ENCODE measurements around the gene PLEK2. TPM values are rescaled to one million over a fixed set of nuclear protein-coding genes. Genes with fewer than 3 reads are reported as not detected.
A peak's percentile ranks its signal among the peaks of the same experiment; 100 is the strongest.
"Not testable (repeated sequence)": the region's sequence is repeated elsewhere in the genome, so short reads cannot be mapped to it uniquely, and the experiment has no call there.

Gene PLEK2
- total RNA-seq, 2 experiments from 2014 or later: 0.43 TPM; not detected in 1

GRCh38 chr14:67359775-67360469, 52.0 kb downstream of the PLEK2 start, which contains the start of the genes ATP6V1D and EIF2S1:
Gene ATP6V1D (minus strand): TSS chr14:67359804. CDS start chr14:67359698, 106 bp downstream.
Gene EIF2S1 (plus strand): TSS chr14:67360328. CDS start chr14:67364768, 4,440 bp downstream.
- Mint-ChIP-seq H3K27ac (peak within 1 kb of the TSS; percentile 97), H3K27me3 (no peaks in the 10 kb centered on the region), H3K9me3 (no peaks in the 10 kb centered on the region), H3K4me3 (peak within 1 kb of the TSS; percentile 99), H3K4me1 (peaks cover 65% of the 10 kb centered on the region), H3K36me3 (ENCODE audit: low read depth) (peaks cover 27% of the 10 kb centered on the region)
- DNase-seq: peak; percentile 100
- POLR2A ChIA-PET: interaction anchor here (0.5 to 2.1 kb wide), 25 partner anchors 10 to 853 kb away, joined by 3 to 11 read pairs (median 4); partner anchors contain the start of genes GPHN, PIGH, RDH11 and ZFYVE26
- CTCF ChIA-PET: interaction anchor here (0.6 to 1.9 kb wide), 36 partner anchors 9 to 1000 kb away, joined by 3 to 15 read pairs (median 4); partner anchors contain the start of genes ARG2, GPHN, PALS1 and PIGH

GRCh38 chr14:67358924-67359774, 52.8 kb downstream of the PLEK2 start:
- no peak for DNase-seq
- ChIA-PET POLR2A (interaction anchor here (0.6 to 2.1 kb wide), 23 partner anchors 9 to 852 kb away, joined by 3 to 11 read pairs (median 5); partner anchors contain the start of genes GPHN, PIGH, RDH11 and ZFYVE26), CTCF (interaction anchor here (0.6 to 1.9 kb wide), 36 partner anchors 9 to 999 kb away, joined by 3 to 15 read pairs (median 4); partner anchors contain the start of genes ARG2, GPHN, PALS1 and PIGH)
- peak overlapping the region; percentile 97 for H3K27ac Mint-ChIP-seq
- H3K4me3 Mint-ChIP-seq: peak overlapping the region; percentile 99
- H3K27me3 Mint-ChIP-seq: no peaks in the 10 kb centered on the region
- H3K4me1 Mint-ChIP-seq: peaks cover 58% of the 10 kb centered on the region
- H3K9me3 Mint-ChIP-seq: no peaks in the 10 kb centered on the region
- peaks cover 20% of the 10 kb centered on the region for H3K36me3 Mint-ChIP-seq (ENCODE audit: low read depth)

GRCh38 chr14:67357969-67358354, 54.0 kb downstream of the PLEK2 start:
- Mint-ChIP-seq H3K4me3 (peak overlapping the region; percentile 99), H3K36me3 (ENCODE audit: low read depth) (peaks cover 15% of the 10 kb centered on the region), H3K4me1 (peaks cover 48% of the 10 kb centered on the region), H3K27ac (no peak overlapping the region), H3K27me3 (no peaks in the 10 kb centered on the region), H3K9me3 (no peaks in the 10 kb centered on the region)
- CTCF ChIA-PET: no interaction called here
- POLR2A ChIA-PET: no interaction called here
- DNase-seq: no peak

GRCh38 chr14:67357186-67357968, 54.6 kb downstream of the PLEK2 start:
- H3K27ac Mint-ChIP-seq: no peak overlapping the region

GRCh38 chr14:67352055-67352454, 59.9 kb downstream of the PLEK2 start:
- Mint-ChIP-seq H3K27me3 (no peaks in the 10 kb centered on the region), H3K36me3 (ENCODE audit: low read depth) (peaks cover 21% of the 10 kb centered on the region), H3K27ac (no peak overlapping the region), H3K4me3 (no peak overlapping the region), H3K9me3 (no peaks in the 10 kb centered on the region), H3K4me1 (peaks cover 11% of the 10 kb centered on the region)
- POLR2A ChIA-PET: no interaction called here
- CTCF ChIA-PET: interaction anchor here (4.0 kb wide), 1 partner anchor 8 kb away, joined by 15 read pairs; the partner anchor contains the start of genes ATP6V1D and EIF2S1
- no peak for DNase-seq

More at GRCh38 chr14:67357186-67357968, 54.6 kb downstream of the PLEK2 start:
- no peak for DNase-seq
- Mint-ChIP-seq H3K4me1 (peaks cover 43% of the 10 kb centered on the region), H3K36me3 (ENCODE audit: low read depth) (peaks cover 14% of the 10 kb centered on the region), H3K27me3 (no peaks in the 10 kb centered on the region), H3K9me3 (no peaks in the 10 kb centered on the region), H3K4me3 (peak overlapping the region; percentile 99)
- ChIA-PET CTCF (no interaction called here), POLR2A (no interaction called here)

- H3K27ac Mint-ChIP-seq: no peak overlapping the region
- DNase-seq: no peak
- peaks cover 11% of the 10 kb centered on the region for H3K4me1 Mint-ChIP-seq
- POLR2A ChIA-PET: no interaction called here
- no peaks in the 10 kb centered on the region for H3K27me3 Mint-ChIP-seq
- H3K4me3 Mint-ChIP-seq: no peak overlapping the region
- no peaks in the 10 kb centered on the region for H3K9me3 Mint-ChIP-seq
- H3K36me3 Mint-ChIP-seq (ENCODE audit: low read depth): peaks cover 44% of the 10 kb centered on the region
- CTCF ChIA-PET: interaction anchor here (1.3 kb wide), 1 partner anchor 14 kb away, joined by 3 read pairs; the partner anchor contains the start of genes ATP6V1D and EIF2S1
Measured at GRCh38 chr14:67345583-67345982, 66.4 kb downstream of the PLEK2 start.

GRCh38 chr14:67343601-67344230, 68.2 kb downstream of the PLEK2 start:
- Mint-ChIP-seq H3K36me3 (ENCODE audit: low read depth) (peaks cover 43% of the 10 kb centered on the region), H3K4me3 (no peak overlapping the region), H3K27me3 (no peaks in the 10 kb centered on the region), H3K27ac (no peak overlapping the region), H3K9me3 (no peaks in the 10 kb centered on the region), H3K4me1 (peaks cover 11% of the 10 kb centered on the region)
- DNase-seq: no peak
- POLR2A ChIA-PET: no interaction called here
- CTCF ChIA-PET: interaction anchor here (1.7 kb wide), 1 partner anchor 16 kb away, joined by 5 read pairs; the partner anchor contains the start of genes ATP6V1D and EIF2S1

- H3K27me3 Mint-ChIP-seq, H3K27ac Mint-ChIP-seq, H3K4me3 Mint-ChIP-seq, POLR2A ChIA-PET, DNase-seq, CTCF ChIA-PET, H3K9me3 Mint-ChIP-seq: not testable (repeated sequence)
- H3K36me3 Mint-ChIP-seq (ENCODE audit: low read depth): peaks cover 46% of the 10 kb centered on the region
- H3K4me1 Mint-ChIP-seq: peaks cover 11% of the 10 kb centered on the region
Measured at GRCh38 chr14:67341231-67341630, 70.7 kb downstream of the PLEK2 start.

Other genes with a start within 250 kb of the PLEK2 start
- gene GARIN2, start 222.7 kb downstream of the PLEK2 start, total RNA-seq: not detected
- gene PALS1, start 170.7 kb downstream of the PLEK2 start, total RNA-seq: 1 to 10 TPM; 6.5 to 7.0 TPM
- gene ATP6V1D, start 52.4 kb downstream of the PLEK2 start, total RNA-seq: 10 to 100 TPM; 46.7 to 48.2 TPM
- 100 to 1,000 TPM; 120 to 129 TPM for gene EIF2S1, start 51.8 kb downstream of the PLEK2 start, total RNA-seq
- gene TMEM229B, start 76.6 kb upstream of the PLEK2 start, total RNA-seq: 10 to 100 TPM; 10.4 to 13.3 TPM
- gene PLEKHH1, start 121.1 kb upstream of the PLEK2 start, total RNA-seq: under 1 TPM; 0.53 to 0.63 TPM
- gene PIGH, start 188.1 kb upstream of the PLEK2 start, total RNA-seq: 10 to 100 TPM; 15.7 to 16.4 TPM
- gene ARG2, start 207.8 kb upstream of the PLEK2 start, total RNA-seq: 1 to 10 TPM; 6.8 to 7.7 TPM

Data from activated CD4-positive, alpha-beta memory T cell treated with anti-CD3 and anti-CD28 coated beads, Interleukin-2, amount 10 ng/mL, durations not matched to agents 7 days and 5 days (primary cell).